H9 (cell line): ENCODE results near the gene BRD7. TPM values are rescaled to one million over a fixed set of nuclear protein-coding genes. Genes with fewer than 3 reads are reported as not detected.

Experiments used
- DNase-seq: peaks from one replicate; pipeline ENCODE4 v3.0.0-alpha.2; 2017
- H2AFZ ChIP-seq: one replicate; pipeline ENCODE4 v1.6.1; 2013; ENCODE audit warnings: mild to moderate bottlenecking, low read length, control low read depth, moderate library complexity
- H2AK5ac ChIP-seq: 2 replicates; pipeline ENCODE4 v1.6.1; 2013; ENCODE audit warnings: low read length, control low read depth, mixed read lengths; ENCODE audit not compliant: insufficient read length
- H2BK120ac ChIP-seq: one replicate; pipeline ENCODE4 v1.6.1; 2013; ENCODE audit warnings: low read depth, mild to moderate bottlenecking, low read length, control low read depth, inconsistent platforms; ENCODE audit not compliant: poor library complexity, severe bottlenecking
- H2BK12ac ChIP-seq: 2 replicates; pipeline ENCODE4 v1.6.1; 2013; ENCODE audit warnings: low read length, control low read depth, mixed read lengths, low read depth; ENCODE audit not compliant: insufficient read length
- H2BK15ac ChIP-seq: 2 replicates; pipeline ENCODE4 v1.6.1; 2013; ENCODE audit warnings: low read depth, low read length, control low read depth
- H2BK20ac ChIP-seq: one replicate; pipeline ENCODE4 v1.6.1; 2013; ENCODE audit warnings: low read depth, mild to moderate bottlenecking, low read length, control low read depth, inconsistent platforms; ENCODE audit not compliant: poor library complexity, severe bottlenecking
- H2BK5ac ChIP-seq: 2 replicates; pipeline ENCODE4 v1.6.1; 2013; ENCODE audit warnings: low read length, control low read depth, mixed read lengths; ENCODE audit not compliant: insufficient read length
- H3K14ac ChIP-seq: 2 replicates; pipeline ENCODE4 v1.6.1; 2013; ENCODE audit warnings: low read length, control low read depth; ENCODE audit not compliant: insufficient read depth
- H3K18ac ChIP-seq: 2 replicates; pipeline ENCODE4 v1.6.1; 2013; ENCODE audit warnings: low read depth, mild to moderate bottlenecking, mixed read lengths, low read length, control low read depth; ENCODE audit not compliant: insufficient read length
- H3K23ac ChIP-seq: 2 replicates; pipeline ENCODE4 v1.6.1; 2013; ENCODE audit warnings: low read length, control low read depth, mixed read lengths, low read depth; ENCODE audit not compliant: insufficient read length
- H3K23me2 ChIP-seq: 2 replicates; pipeline ENCODE4 v1.6.1; 2013; ENCODE audit warnings: low read depth, mild to moderate bottlenecking, mixed read lengths, low read length, control low read depth; ENCODE audit not compliant: insufficient read length, poor library complexity, severe bottlenecking
- H3K27ac ChIP-seq: 2 replicates; pipeline ENCODE4 v1.5.1; 2013; ENCODE audit warnings: low read length, control low read depth, mixed read lengths, low read depth; ENCODE audit not compliant: insufficient read length
- H3K27me3 ChIP-seq: 2 replicates; pipeline ENCODE4 v1.6.1; 2013; ENCODE audit warnings: low read length, control low read depth, inconsistent platforms; ENCODE audit not compliant: insufficient read depth
- H3K4ac ChIP-seq: 2 replicates; pipeline ENCODE4 v1.6.1; 2013; ENCODE audit warnings: low read depth, mild to moderate bottlenecking, control low read depth, inconsistent platforms, low read length, moderate library complexity
- H3K4me1 ChIP-seq: 2 replicates; pipeline ENCODE4 v1.6.1; 2013; ENCODE audit warnings: low read length, control low read depth, inconsistent platforms; ENCODE audit not compliant: insufficient read depth
- H3K4me2 ChIP-seq: 2 replicates; pipeline ENCODE4 v1.6.1; 2013; ENCODE audit warnings: low read length, control low read depth, mixed read lengths; ENCODE audit not compliant: insufficient read length, insufficient read depth
- H3K56ac ChIP-seq: 2 replicates; pipeline ENCODE4 v1.6.1; 2013; ENCODE audit warnings: low read depth, mild to moderate bottlenecking, mixed read lengths, low read length, control low read depth; ENCODE audit not compliant: insufficient read length
- H3K79me1 ChIP-seq: 2 replicates; pipeline ENCODE4 v1.6.1; 2013; ENCODE audit warnings: low read depth, mild to moderate bottlenecking, moderate library complexity, low read length, control low read depth, inconsistent platforms; ENCODE audit not compliant: insufficient read depth, poor library complexity, severe bottlenecking
- H3K79me2 ChIP-seq: 2 replicates; pipeline ENCODE4 v1.6.1; 2013; ENCODE audit warnings: low read length, control low read depth, inconsistent platforms; ENCODE audit not compliant: insufficient read depth
- H3K9ac ChIP-seq: 2 replicates; pipeline ENCODE4 v1.6.1; 2013; ENCODE audit warnings: low read length, control low read depth, mixed read lengths; ENCODE audit not compliant: insufficient read length; ENCODE audit errors: extremely low read depth
- H3K9me3 ChIP-seq: one replicate; pipeline ENCODE4 v1.6.1; 2013; ENCODE audit warnings: low read depth, low read length, inconsistent platforms; ENCODE audit not compliant: control insufficient read depth
- H3T11ph ChIP-seq: one replicate; pipeline ENCODE4 v1.6.1; 2013; ENCODE audit warnings: mild to moderate bottlenecking, low read length, control low read depth, inconsistent platforms
- H4K20me1 ChIP-seq: one replicate; pipeline ENCODE4 v1.6.1; 2013; ENCODE audit not compliant: control insufficient read depth, insufficient read length, insufficient read depth
- H4K5ac ChIP-seq: 2 replicates; pipeline ENCODE4 v1.6.1; 2013; ENCODE audit warnings: low read depth, mild to moderate bottlenecking, mixed read lengths, low read length, control low read depth; ENCODE audit not compliant: insufficient read length
- H4K8ac ChIP-seq: replicated peaks from 2 replicates; pipeline ENCODE4 v1.6.1; 2013; ENCODE audit warnings: low read length, control low read depth, mixed read lengths, low read depth; ENCODE audit not compliant: insufficient read length
- H4K91ac ChIP-seq: 2 replicates; pipeline ENCODE4 v1.6.1; 2013; ENCODE audit warnings: low read depth, mild to moderate bottlenecking, moderate library complexity, mixed read lengths, low read length, control low read depth; ENCODE audit not compliant: insufficient read length
- H3K27ac Mint-ChIP-seq, 3 experiments: 2 replicates in 2 of 3; 3 replicates in 1 of 3; pipeline ENCODE4 v1.8.0; 2020 to 2021; ENCODE audit warnings: mixed read lengths in 3 of 3, mild to moderate bottlenecking in 1 of 3, moderate library complexity in 1 of 3
- H3K27me3 Mint-ChIP-seq: 2 replicates; pipeline ENCODE4 v1.8.0; 2021; ENCODE audit warnings: low read depth, mild to moderate bottlenecking, moderate library complexity, mixed read lengths
- H3K36me3 Mint-ChIP-seq, 3 experiments: 2 replicates in 2 of 3; 3 replicates in 1 of 3; pipeline ENCODE4 v1.8.0; 2020 to 2021; ENCODE audit warnings: low read depth in 3 of 3, mixed read lengths in 3 of 3; ENCODE audit not compliant: insufficient read depth in 1 of 3
- H3K4me1 Mint-ChIP-seq, 2 experiments: 2 replicates each; pipeline ENCODE4 v1.8.0; 2020; ENCODE audit warnings: mixed read lengths in 2 of 2
- H3K4me3 Mint-ChIP-seq, 2 experiments: 2 replicates in 1 of 2; 3 replicates in 1 of 2; pipeline ENCODE4 v1.8.0; 2020 to 2021; ENCODE audit warnings: mild to moderate bottlenecking in 2 of 2, mixed read lengths in 2 of 2, moderate library complexity in 1 of 2
- H3K9me3 Mint-ChIP-seq, 2 experiments: 2 replicates in 1 of 2; 3 replicates in 1 of 2; pipeline ENCODE4 v1.8.0; 2020; ENCODE audit warnings: mild to moderate bottlenecking in 2 of 2, mixed read lengths in 2 of 2, moderate library complexity in 1 of 2
- WGBS: extraction: QIAGEN DNeasy Blood & Tissue Kit; methylation state at CpG from one replicate; pipeline ENCODE4 v1.1.7; 2013; ENCODE audit warnings: missing lambda C conversion rate, low lambda C conversion rate, mixed read lengths; ENCODE audit not compliant: insufficient read length; ENCODE audit errors: extremely low coverage; 5-methylcytosine and 5-hydroxymethylcytosine counted together
- total RNA-seq: library from RNA; stranded (reverse); gene quantifications from 2 replicates; pipeline ENCODE4 v1.2.1, GENCODE V29; 2021
- TF ChIP-seq, protein P1 (sequence below): fragments of 200-600 bp; sonication (generic); conservative IDR thresholded peaks from 3 replicates; pipeline ENCODE4 v1.8.0; 2021; ENCODE audit warnings: antibody characterized with exemption, mild to moderate bottlenecking

Gene BRD7
- total RNA-seq, 1 experiment from 2014 or later: 112 TPM

DNA sequence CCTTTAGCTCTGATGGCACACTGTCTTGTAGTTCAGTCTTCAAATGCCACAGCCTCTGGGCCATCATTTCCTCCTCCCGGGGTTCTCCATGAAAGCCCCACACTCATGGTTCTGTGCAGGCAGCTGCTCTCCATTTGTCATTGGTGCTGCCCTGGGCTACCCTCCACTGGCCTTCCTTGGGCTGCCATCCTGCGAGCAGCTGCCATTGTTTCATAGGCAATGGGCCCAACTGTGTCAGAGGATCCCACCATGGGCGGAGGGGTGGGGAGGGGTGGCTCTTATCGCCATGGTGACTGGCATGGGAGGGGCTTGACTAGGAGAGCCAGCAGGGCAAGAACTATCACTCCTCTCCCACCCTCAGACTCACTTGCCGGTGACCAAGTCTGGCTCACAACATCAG is 38.6 kb upstream of the BRD7 start:
- peak; percentile 69 for DNase-seq
- Histone ChIP-seq H2BK5ac (no peak overlapping the region), H2BK20ac (no peak overlapping the region), H3K79me1 (no peaks in the 10 kb centered on the region), H3K27me3 (no peaks in the 10 kb centered on the region), H4K5ac (no peak overlapping the region), H3K4ac (no peak overlapping the region), H3K4me2 (no peak overlapping the region), H2BK15ac (no peak overlapping the region), H3K14ac (no peak overlapping the region), H3K79me2 (no peaks in the 10 kb centered on the region), H3K9ac (no peak overlapping the region), H3K18ac (no peak overlapping the region), H2AFZ (no peak overlapping the region), H3K9me3 (no peaks in the 10 kb centered on the region), H4K91ac (no peak overlapping the region), H3K56ac (no peak overlapping the region), H4K20me1 (no peaks in the 10 kb centered on the region), H3K23me2 (no peaks in the 10 kb centered on the region), H3K27ac (no peak overlapping the region), H2BK12ac (no peak overlapping the region), H3T11ph (no peak overlapping the region), H2BK120ac (no peak overlapping the region), H2AK5ac (no peak overlapping the region), H4K8ac (no peak overlapping the region), H3K4me1 (0 out of 2 replicates have a peak, but pooled peaks cover 3% of the 10 kb centered on the region), H3K23ac (no peak overlapping the region)
- Mint-ChIP-seq H3K36me3 (no peaks in the 10 kb centered on the region), H3K4me3 (no peak overlapping the region), H3K9me3 (peaks cover 3 to 11% of the 10 kb centered on the region in 2 experiments; a peak in 4 of 5 replicates), H3K27me3 (peaks cover 3% of the 10 kb centered on the region; the same call in 1 of the 2 replicates), H3K4me1 (peaks cover 3 to 10% of the 10 kb centered on the region in 2 experiments), H3K27ac (no peak overlapping the region)
- no CpG with 5 or more reads among the region's 5 CpGs for WGBS
- TF ChIP-seq, protein P1, sequence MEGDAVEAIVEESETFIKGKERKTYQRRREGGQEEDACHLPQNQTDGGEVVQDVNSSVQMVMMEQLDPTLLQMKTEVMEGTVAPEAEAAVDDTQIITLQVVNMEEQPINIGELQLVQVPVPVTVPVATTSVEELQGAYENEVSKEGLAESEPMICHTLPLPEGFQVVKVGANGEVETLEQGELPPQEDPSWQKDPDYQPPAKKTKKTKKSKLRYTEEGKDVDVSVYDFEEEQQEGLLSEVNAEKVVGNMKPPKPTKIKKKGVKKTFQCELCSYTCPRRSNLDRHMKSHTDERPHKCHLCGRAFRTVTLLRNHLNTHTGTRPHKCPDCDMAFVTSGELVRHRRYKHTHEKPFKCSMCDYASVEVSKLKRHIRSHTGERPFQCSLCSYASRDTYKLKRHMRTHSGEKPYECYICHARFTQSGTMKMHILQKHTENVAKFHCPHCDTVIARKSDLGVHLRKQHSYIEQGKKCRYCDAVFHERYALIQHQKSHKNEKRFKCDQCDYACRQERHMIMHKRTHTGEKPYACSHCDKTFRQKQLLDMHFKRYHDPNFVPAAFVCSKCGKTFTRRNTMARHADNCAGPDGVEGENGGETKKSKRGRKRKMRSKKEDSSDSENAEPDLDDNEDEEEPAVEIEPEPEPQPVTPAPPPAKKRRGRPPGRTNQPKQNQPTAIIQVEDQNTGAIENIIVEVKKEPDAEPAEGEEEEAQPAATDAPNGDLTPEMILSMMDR: no peak
